Measurements from ENCODE around the gene LUC7L. TPM values are rescaled to one million over a fixed set of nuclear protein-coding genes. Genes with fewer than 3 reads are reported as not detected.

LUC7L gene
- total and polyA plus RNA-seq, 2 of the 8 experiments (the other 6 are each of a cell fraction or from before 2014, with no cell fraction given) = 49.7 to 129 TPM

DNA sequence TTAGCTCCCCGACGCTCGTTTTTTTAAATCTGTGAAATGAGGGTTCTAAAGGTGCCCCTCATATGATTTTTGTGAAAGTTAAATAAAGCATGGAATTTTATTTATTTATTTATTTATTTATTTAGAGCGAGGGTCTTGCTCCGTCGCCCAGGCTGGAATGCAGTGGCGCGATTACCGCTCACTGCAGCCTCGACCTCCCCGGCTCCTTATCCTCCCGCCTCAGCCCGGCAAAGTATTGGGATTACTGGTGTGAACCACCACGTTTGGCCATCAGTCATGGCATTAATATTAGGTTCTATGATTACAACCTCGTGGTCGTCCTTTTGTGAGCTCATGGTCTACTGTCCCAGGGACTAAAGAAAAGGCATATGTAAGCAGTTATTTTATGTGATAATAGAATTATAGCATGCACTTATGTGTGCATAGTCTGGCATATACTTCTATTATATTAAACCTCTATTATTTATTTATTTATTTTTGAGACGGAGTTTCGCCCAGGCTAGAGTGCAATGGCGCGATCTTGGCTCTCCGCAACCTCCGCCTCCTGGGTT is 557 bp upstream of the LUC7L start (continued):
- no peak for TF ChIP-seq KDM4A (IDR thresholded peaks at IDR 0.05; ENCODE audit: low read depth, low read length, severe bottlenecking)
